PC-3 (cell line): ENCODE data around the gene GARIN3. TPM values are rescaled to one million over a fixed set of nuclear protein-coding genes. Genes with fewer than 3 reads are reported as not detected.

Experiments
- ATAC-seq: fragments of 200-7000 bp; cut with Tn5 transposase; 2 replicates; pipeline ENCODE4 v1.9.1; 2020; ENCODE audit warnings: mild to moderate bottlenecking, moderate library complexity
- BruUV-seq: library from RNA; stranded (reverse); fragments of 400-500 nt; replicated peaks from 2 replicates; lab custom pipeline; 2021; lab: Mats Ljungman, UMichigan
- CTCF ChIA-PET: fragments of 300-600 bp; sonication (Branson Sonifier 250); formaldehyde crosslinking; loops from one replicate; lab custom pipeline; 2022; ENCODE audit warnings: antibody characterized with exemption; lab: Charles Lee
- POLR2A ChIA-PET: fragments of 300-600 bp; sonication (Branson Sonifier 250); formaldehyde crosslinking; loops from one replicate; lab custom pipeline; 2022; ENCODE audit warnings: antibody characterized with exemption; ENCODE audit not compliant: unreplicated experiment; lab: Charles Lee
- DNase-seq: peaks from one replicate; pipeline ENCODE4 v3.0.0-alpha.2; 2015
- H2AFZ ChIP-seq: fragments of 300-600 bp; sonication (generic); 2 replicates; pipeline ENCODE4 v1.6.0; 2016; ENCODE audit warnings: antibody characterized with exemption, low read length
- H3F3A ChIP-seq: fragments of 300-600 bp; sonication (generic); one replicate; pipeline ENCODE4 v1.6.0; 2017; ENCODE audit warnings: antibody characterized with exemption, low read length, control low read depth, mild to moderate bottlenecking; ENCODE audit not compliant: unreplicated experiment
- H3K27ac ChIP-seq: fragments of 300-600 bp; sonication (generic); 2 replicates; pipeline ENCODE4 v1.5.1; 2016; ENCODE audit warnings: mild to moderate bottlenecking, low read length
- H3K27me3 ChIP-seq: fragments of 300-600 bp; sonication (generic); 2 replicates; pipeline ENCODE4 v1.6.1; 2016; ENCODE audit warnings: low read length, mixed read lengths
- H3K36me3 ChIP-seq: fragments of 300-600 bp; sonication (generic); 2 replicates; pipeline ENCODE4 v1.6.1; 2016; ENCODE audit warnings: low read depth, mixed run types, low read length, mixed read lengths
- H3K4me1 ChIP-seq: fragments of 300-600 bp; sonication (generic); 2 replicates; pipeline ENCODE4 v1.5.1; 2016; ENCODE audit warnings: low read length; ENCODE audit not compliant: insufficient read depth
- H3K4me2 ChIP-seq: fragments of 300-600 bp; sonication (generic); 2 replicates; pipeline ENCODE4 v1.6.0; 2016; ENCODE audit warnings: low read length
- H3K4me3 ChIP-seq: fragments of 300-600 bp; sonication (generic); 2 replicates; pipeline ENCODE4 v1.5.1; 2016; ENCODE audit warnings: mild to moderate bottlenecking, low read length, mixed read lengths
- H3K79me2 ChIP-seq: fragments of 300-600 bp; sonication (generic); 2 replicates; pipeline ENCODE4 v1.6.1; 2017; ENCODE audit warnings: low read length, mixed read lengths
- H3K9ac ChIP-seq: fragments of 300-600 bp; sonication (generic); 2 replicates; pipeline ENCODE4 v1.6.0; 2016; ENCODE audit warnings: mild to moderate bottlenecking, low read length
- H3K9me2 ChIP-seq: fragments of 300-600 bp; sonication (generic); replicated peaks from 2 replicates; pipeline ENCODE4 v1.6.1; 2016; ENCODE audit warnings: mixed run types, low read length, mixed read lengths
- H3K9me3 ChIP-seq: fragments of 300-600 bp; sonication (generic); 2 replicates; pipeline ENCODE4 v1.6.1; 2016; ENCODE audit warnings: low read length, mixed read lengths
- H4K20me1 ChIP-seq: fragments of 300-600 bp; sonication (generic); 2 replicates; pipeline ENCODE4 v1.6.1; 2016; ENCODE audit warnings: low read length, mixed read lengths
- EZH2 ChIP-seq: fragments of 300-600 bp; sonication (generic); IDR thresholded peaks from one replicate; pipeline ENCODE4 v1.6.1; 2017; ENCODE audit warnings: antibody characterized with exemption, mild to moderate bottlenecking, low read length; ENCODE audit not compliant: unreplicated experiment
- EZH2phosphoT487 ChIP-seq: fragments of 300-600 bp; sonication (generic); IDR thresholded peaks from 2 replicates; pipeline ENCODE4 v1.6.1; 2018; ENCODE audit warnings: mild to moderate bottlenecking, antibody characterized with exemption, low read length, borderline replicate concordance
- intact Hi-C: fragments of 100-400 bp; cut with micrococcal nuclease; formaldehyde crosslinking; loops from 2 replicates; pipeline ENCODE4 v1.9.0; 2023
- total RNA-seq: library from RNA; depleted of rRNA; stranded (reverse); fragments of >200 nt; gene quantifications from 2 replicates; pipeline ENCODE4 v1.2.3, GENCODE V29; 2014
- TF ChIP-seq, protein P1 (sequence below): fragments of 300-600 bp; sonication (generic); conservative IDR thresholded peaks from 2 replicates; pipeline ENCODE4 v1.5.1; 2017; ENCODE audit warnings: antibody characterized with exemption, low read depth, mild to moderate bottlenecking, low read length

The GARIN3 gene
- total RNA-seq, 1 experiment from 2014 or later = not detected

DNA sequence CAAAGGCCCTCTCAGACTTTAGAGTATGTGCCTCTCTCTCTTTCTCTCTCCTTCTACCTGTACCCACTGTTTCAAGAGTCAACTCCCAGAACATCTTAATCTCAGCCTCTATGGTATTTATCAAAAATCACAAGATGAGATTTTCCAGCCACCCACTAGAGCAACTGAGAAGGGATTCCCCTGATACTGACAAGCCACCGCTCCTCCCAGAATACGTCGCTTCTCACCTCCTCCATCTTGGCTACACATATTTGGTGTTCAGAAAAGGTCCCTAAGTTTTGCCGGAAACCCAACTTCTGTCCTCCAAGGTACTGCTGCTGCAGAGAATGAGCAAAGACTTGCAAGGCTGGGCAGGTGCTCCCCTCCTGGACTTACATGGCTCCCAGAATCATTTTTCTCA, 6.1 kb downstream of the GARIN3 start:
- DNase-seq = no peak
- CTCF ChIA-PET = no interaction called here
- no peak overlapping the region for H3K4me3 ChIP-seq
- H3K9ac ChIP-seq = no peak overlapping the region
- BruUV-seq = no TSS peak
- intact Hi-C loops = no loop called here
- no peak overlapping the region for H3K27ac ChIP-seq
- H2AFZ ChIP-seq = no peak overlapping the region
- no peaks in the 10 kb centered on the region for H3K4me1 ChIP-seq
- no peak overlapping the region for H3K4me2 ChIP-seq
- no peaks in the 10 kb centered on the region for H3K79me2 ChIP-seq
- no peaks in the 10 kb centered on the region for H4K20me1 ChIP-seq
- no peaks in the 10 kb centered on the region for H3K9me3 ChIP-seq
- POLR2A ChIA-PET = no interaction called here
- no peak for ATAC-seq
- H3K36me3 ChIP-seq = no peaks in the 10 kb centered on the region
- no peaks in the 10 kb centered on the region for H3F3A ChIP-seq
- H3K27me3 ChIP-seq = peaks cover 96% of the 10 kb centered on the region
- no peaks in the 10 kb centered on the region for H3K9me2 ChIP-seq
- TF ChIP-seq EZH2 (no peak), EZH2phosphoT487 (no peak)
- TF ChIP-seq, protein P1, sequence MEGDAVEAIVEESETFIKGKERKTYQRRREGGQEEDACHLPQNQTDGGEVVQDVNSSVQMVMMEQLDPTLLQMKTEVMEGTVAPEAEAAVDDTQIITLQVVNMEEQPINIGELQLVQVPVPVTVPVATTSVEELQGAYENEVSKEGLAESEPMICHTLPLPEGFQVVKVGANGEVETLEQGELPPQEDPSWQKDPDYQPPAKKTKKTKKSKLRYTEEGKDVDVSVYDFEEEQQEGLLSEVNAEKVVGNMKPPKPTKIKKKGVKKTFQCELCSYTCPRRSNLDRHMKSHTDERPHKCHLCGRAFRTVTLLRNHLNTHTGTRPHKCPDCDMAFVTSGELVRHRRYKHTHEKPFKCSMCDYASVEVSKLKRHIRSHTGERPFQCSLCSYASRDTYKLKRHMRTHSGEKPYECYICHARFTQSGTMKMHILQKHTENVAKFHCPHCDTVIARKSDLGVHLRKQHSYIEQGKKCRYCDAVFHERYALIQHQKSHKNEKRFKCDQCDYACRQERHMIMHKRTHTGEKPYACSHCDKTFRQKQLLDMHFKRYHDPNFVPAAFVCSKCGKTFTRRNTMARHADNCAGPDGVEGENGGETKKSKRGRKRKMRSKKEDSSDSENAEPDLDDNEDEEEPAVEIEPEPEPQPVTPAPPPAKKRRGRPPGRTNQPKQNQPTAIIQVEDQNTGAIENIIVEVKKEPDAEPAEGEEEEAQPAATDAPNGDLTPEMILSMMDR = no peak

DNA sequence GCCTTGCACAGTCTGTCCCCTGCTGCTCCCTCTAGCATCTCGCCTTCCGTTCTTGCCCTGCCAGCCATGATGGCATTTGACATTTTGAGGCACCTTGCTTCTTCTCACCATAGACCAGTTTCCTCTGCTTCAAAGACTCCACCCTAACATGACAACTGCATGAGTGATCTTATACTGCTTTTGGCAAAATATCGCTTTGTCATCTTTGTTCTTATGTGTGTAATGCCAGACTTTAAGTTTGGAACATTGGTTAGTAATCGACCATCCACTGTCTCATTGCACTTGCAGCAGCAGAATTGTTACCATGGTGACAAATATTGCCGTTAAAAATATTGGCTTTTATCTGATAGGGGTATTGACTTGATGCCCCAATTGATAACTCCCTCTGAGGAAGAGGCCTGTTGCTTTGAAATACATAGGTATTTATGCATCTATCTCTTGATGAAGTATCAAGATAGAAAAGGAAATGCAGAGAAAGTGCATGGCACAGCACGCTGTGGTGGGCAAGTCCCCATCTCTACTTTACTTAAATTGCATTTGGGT, 6.8 kb downstream of the GARIN3 start:
- no TSS peak for BruUV-seq
- DNase-seq = peak; percentile 35
- Histone ChIP-seq H3K4me3 (no peak overlapping the region), H3K4me1 (no peaks in the 10 kb centered on the region), H3K27me3 (peaks cover 95% of the 10 kb centered on the region), H3K27ac (no peak overlapping the region), H3K9ac (no peak overlapping the region), H3K9me3 (no peaks in the 10 kb centered on the region), H3K9me2 (no peaks in the 10 kb centered on the region), H4K20me1 (no peaks in the 10 kb centered on the region), H3K4me2 (no peak overlapping the region), H3K79me2 (no peaks in the 10 kb centered on the region), H2AFZ (no peak overlapping the region), H3F3A (no peaks in the 10 kb centered on the region), H3K36me3 (no peaks in the 10 kb centered on the region)
- ChIA-PET POLR2A (no interaction called here), CTCF (interaction anchor here (0.7 kb wide), 1 partner anchor 104 kb away, joined by 5 read pairs; no protein-coding TSS in a partner anchor)
- no peak for ATAC-seq
- intact Hi-C loops = no loop called here
- TF ChIP-seq EZH2 (no peak), EZH2phosphoT487 (no peak)
- TF ChIP-seq, protein P1 = no peak

DNA sequence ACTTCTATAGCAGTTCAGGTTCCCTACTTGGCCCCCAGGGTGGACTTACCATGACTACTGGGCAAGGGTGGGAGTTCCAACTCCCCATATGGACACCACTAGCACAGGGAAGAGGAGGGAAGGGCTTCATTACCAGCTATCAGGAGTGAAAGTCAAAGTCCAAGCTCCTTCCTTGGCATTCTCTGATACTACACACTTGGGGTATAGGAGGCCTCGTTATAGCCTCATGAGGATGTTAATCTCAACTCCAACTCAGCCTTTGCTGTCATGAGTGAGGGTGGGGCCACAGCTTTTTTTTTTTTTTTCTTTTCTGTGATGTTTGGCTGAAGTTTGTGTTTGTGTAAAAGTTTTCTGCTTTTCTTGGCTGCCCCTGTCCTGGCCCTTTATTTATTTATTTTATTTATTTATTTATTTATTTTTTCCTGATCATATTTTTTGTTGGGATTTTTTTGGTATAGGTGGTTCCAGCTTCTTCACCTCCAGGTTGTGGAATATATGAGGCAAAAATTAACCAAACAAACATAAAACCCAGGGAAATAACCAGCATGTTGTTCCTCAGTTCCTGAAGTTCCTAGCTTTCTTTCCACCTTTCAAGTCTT, 8.7 kb downstream of the GARIN3 start:
- Histone ChIP-seq H3F3A (no peaks in the 10 kb centered on the region), H2AFZ (no peak overlapping the region), H3K27ac (no peak overlapping the region), H3K9me3 (no peaks in the 10 kb centered on the region), H3K36me3 (no peaks in the 10 kb centered on the region), H4K20me1 (no peaks in the 10 kb centered on the region), H3K9ac (no peak overlapping the region), H3K79me2 (no peaks in the 10 kb centered on the region), H3K4me3 (no peak overlapping the region), H3K4me1 (no peaks in the 10 kb centered on the region), H3K4me2 (no peak overlapping the region), H3K9me2 (no peaks in the 10 kb centered on the region), H3K27me3 (peaks cover 80% of the 10 kb centered on the region)
- POLR2A ChIA-PET = no interaction called here
- BruUV-seq = no TSS peak
- ATAC-seq (no peak), DNase-seq (no peak)
- no peak for TF ChIP-seq EZH2phosphoT487
- TF ChIP-seq EZH2 = no peak
- TF ChIP-seq, protein P1 = no peak
- CTCF ChIA-PET = no interaction called here
- intact Hi-C loops = no loop called here
